GM12878 (cell line): ENCODE data around the gene COQ5. TPM values are rescaled to one million over a fixed set of nuclear protein-coding genes. Genes with fewer than 3 reads are reported as not detected.

Source experiments
- ATAC-seq: fragments of 200-7000 bp; cut with Tn5 transposase; 3 replicates; pipeline ENCODE4 v1.9.1; 2020; ENCODE audit warnings: mild to moderate bottlenecking, moderate library complexity
- BruUV-seq: library from RNA; stranded (reverse); fragments of 400-500 nt; replicated peaks from 2 replicates; lab custom pipeline; 2021; lab: Mats Ljungman, UMichigan
- CTCF ChIA-PET: fragments of 300-600 bp; sonication (Branson Sonifier 250); formaldehyde crosslinking; extraction: SDS; loops from one replicate; lab custom pipeline; 2021; ENCODE audit warnings: inconsistent platforms; lab: Yijun Ruan, JAX
- POLR2A ChIA-PET: fragments of 350-600 bp; formaldehyde crosslinking; extraction: SDS; loops from one replicate; lab custom pipeline; 2021; ENCODE audit warnings: inconsistent platforms; lab: Charles Lee
- RAD21 ChIA-PET: fragments of 300-600 bp; sonication (Branson Sonifier 250); formaldehyde crosslinking; loops from one replicate; lab custom pipeline; 2023; ENCODE audit warnings: antibody characterized with exemption; ENCODE audit not compliant: unreplicated experiment; lab: Charles Lee
- SMC1A ChIA-PET: fragments of 300-600 bp; sonication (Branson Sonifier 250); formaldehyde crosslinking; loops from one replicate; lab custom pipeline; 2023; ENCODE audit not compliant: unreplicated experiment, uncharacterized antibody; lab: Charles Lee
- DNase-seq: peaks from one replicate; pipeline ENCODE4 v3.0.0-alpha.2; 2011; ENCODE audit warnings: low read depth, low spot score
- FAIRE-seq: peaks from 3 replicates; lab custom pipeline; 2011; peaks lifted over from hg19 to GRCh38; lab: Jason Lieb, UNC
- H2AFZ ChIP-seq: 2 replicates; pipeline ENCODE4 v1.6.0; 2011; ENCODE audit warnings: low read depth, low read length, control low read depth; ENCODE audit not compliant: control insufficient read depth
- H3K27ac ChIP-seq: 2 replicates; pipeline ENCODE4 v1.5.1; 2011; ENCODE audit warnings: control low read depth; ENCODE audit not compliant: control insufficient read depth, insufficient read depth
- H3K27me3 ChIP-seq, 2 experiments: replicated peaks in 1 of 2; 2 replicates each; pipeline versions ENCODE4 v1.6.0 to v1.6.1; 2011; ENCODE audit warnings: low read length in 1 of 2; ENCODE audit not compliant: control insufficient read depth in 2 of 2, insufficient read depth in 2 of 2
- H3K36me3 ChIP-seq, 2 experiments: 2 replicates each; pipeline ENCODE4 v1.5.1; 2011; ENCODE audit warnings: low read length in 1 of 2; ENCODE audit not compliant: control insufficient read depth in 2 of 2, insufficient read depth in 2 of 2
- H3K4me1 ChIP-seq: 2 replicates; pipeline ENCODE4 v1.6.1; 2011; ENCODE audit warnings: mild to moderate bottlenecking, low read length, moderate library complexity, mixed read lengths; ENCODE audit not compliant: control insufficient read depth, insufficient read depth
- H3K4me2 ChIP-seq: 2 replicates; pipeline ENCODE4 v1.6.0; 2011; ENCODE audit warnings: control low read depth; ENCODE audit not compliant: control insufficient read depth, insufficient read depth
- H3K4me3 ChIP-seq: fragments of 200-600 bp; sonication (generic); 2 replicates; pipeline ENCODE4 v1.5.1; 2016
- H3K79me2 ChIP-seq: 2 replicates; pipeline ENCODE4 v1.6.0; 2011; ENCODE audit warnings: low read length; ENCODE audit not compliant: control insufficient read depth, insufficient read depth
- H3K9ac ChIP-seq: 2 replicates; pipeline ENCODE4 v1.8.0; 2011; ENCODE audit warnings: low read length, control low read depth, mixed read lengths; ENCODE audit not compliant: control insufficient read depth, insufficient read depth
- H3K9me3 ChIP-seq: replicated peaks from 3 replicates; pipeline ENCODE4 v1.5.1; 2011; ENCODE audit warnings: mild to moderate bottlenecking, low read length; ENCODE audit not compliant: control insufficient read depth, insufficient read depth
- H4K20me1 ChIP-seq: 2 replicates; pipeline ENCODE4 v1.6.0; 2011; ENCODE audit not compliant: control insufficient read depth, insufficient read depth
- CBFB ChIP-seq: IDR thresholded peaks from 2 replicates; pipeline ENCODE4 v1.6.1; 2016; ENCODE audit warnings: antibody characterized with exemption, low read depth
- CREB1 ChIP-seq: IDR thresholded peaks from 2 replicates; pipeline ENCODE4 v1.6.1; 2012; ENCODE audit warnings: low read depth, mild to moderate bottlenecking, inconsistent platforms
- CREM ChIP-seq: IDR thresholded peaks from 2 replicates; pipeline ENCODE4 v1.6.1; 2014; ENCODE audit warnings: antibody characterized with exemption, low read depth
- CTCF ChIP-seq, 3 experiments: IDR thresholded peaks in 2 of 3; conservative IDR thresholded peaks in 1 of 3; 2 replicates each; pipeline ENCODE4 v1.5.1; 2011; ENCODE audit warnings: low read depth in 3 of 3, low read length in 3 of 3, mild to moderate bottlenecking in 3 of 3, control low read depth in 2 of 3, moderate library complexity in 2 of 3, inconsistent platforms in 1 of 3, mixed read lengths in 1 of 3; ENCODE audit not compliant: control insufficient read depth in 2 of 3, insufficient read depth in 1 of 3; ENCODE audit errors: extremely low read depth in 1 of 3
- E4F1 ChIP-seq: fragments of 450-650 bp; IDR thresholded peaks from 2 replicates; pipeline ENCODE4 v1.6.1; 2018; ENCODE audit warnings: borderline replicate concordance, mild to moderate bottlenecking; ENCODE audit not compliant: partially characterized antibody
- EZH2 ChIP-seq: IDR thresholded peaks from 2 replicates; pipeline ENCODE4 v1.6.1; 2012; ENCODE audit warnings: low read depth, mild to moderate bottlenecking, control low read depth, inconsistent platforms, low read length, borderline replicate concordance; ENCODE audit not compliant: control insufficient read depth
- GATAD2B ChIP-seq: fragments of 450-650 bp; conservative IDR thresholded peaks from 2 replicates; pipeline ENCODE4 v1.6.1; 2017; ENCODE audit warnings: low read depth, mild to moderate bottlenecking, moderate library complexity
- HDGF ChIP-seq: fragments of 450-650 bp; IDR thresholded peaks from 2 replicates; pipeline ENCODE4 v1.6.1; 2016; ENCODE audit warnings: antibody characterized with exemption
- JUNB ChIP-seq: IDR thresholded peaks from 2 replicates; pipeline ENCODE4 v1.6.1; 2016; ENCODE audit warnings: antibody characterized with exemption, mild to moderate bottlenecking
- PAX8 ChIP-seq: fragments of 450-650 bp; IDR thresholded peaks from 2 replicates; pipeline ENCODE4 v1.6.1; 2017; ENCODE audit warnings: mild to moderate bottlenecking, moderate library complexity
- PKNOX1 ChIP-seq: fragments of 450-650 bp; IDR thresholded peaks from 2 replicates; pipeline ENCODE4 v1.6.1; 2016; ENCODE audit warnings: mild to moderate bottlenecking
- POLR2A ChIP-seq: IDR thresholded peaks from 2 replicates; pipeline ENCODE4 v1.6.1; 2011; ENCODE audit warnings: low read depth, mild to moderate bottlenecking, low read length
- SMAD5 ChIP-seq: IDR thresholded peaks from 2 replicates; pipeline ENCODE4 v1.6.1; 2016; ENCODE audit warnings: antibody characterized with exemption, low read depth
- SREBF2 ChIP-seq: IDR thresholded peaks from 2 replicates; pipeline ENCODE4 v1.6.1; 2012; ENCODE audit warnings: mild to moderate bottlenecking, low read length
- SUZ12 ChIP-seq: fragments of 200-600 bp; sonication (generic); IDR thresholded peaks from one replicate; pipeline ENCODE4 v1.6.1; 2018; ENCODE audit warnings: antibody characterized with exemption, mild to moderate bottlenecking; ENCODE audit not compliant: unreplicated experiment
- TCF7 ChIP-seq: IDR thresholded peaks from 2 replicates; pipeline ENCODE4 v1.6.1; 2014; ENCODE audit warnings: antibody characterized with exemption, borderline replicate concordance
- ZNF207 ChIP-seq: fragments of 450-650 bp; IDR thresholded peaks from 2 replicates; pipeline ENCODE4 v1.6.1; 2014; ENCODE audit warnings: antibody characterized with exemption, mild to moderate bottlenecking, borderline replicate concordance
- WGBS: methylation state at CpG from one replicate; pipeline ENCODE4 v1.1.6; 2016; ENCODE audit warnings: low lambda C conversion rate; ENCODE audit not compliant: insufficient replicate concordance, insufficient coverage; ENCODE audit errors: missing lambda C conversion rate; 5-methylcytosine and 5-hydroxymethylcytosine counted together
- in situ Hi-C: fragments of 300-500 bp; cut with MboI; formaldehyde crosslinking; loops from 9 replicates; pipeline ENCODE4 v1.14.3; 2018; ENCODE audit warnings: mixed read lengths
- intact Hi-C: fragments of 100-400 bp; cut with micrococcal nuclease; formaldehyde crosslinking; loops from one replicate; pipeline ENCODE4 v1.14.2; 2022; ENCODE audit not compliant: unreplicated experiment
- polyA plus RNA-seq, 11 experiments: library from polyadenylated mRNA; depleted of rRNA in 4 of 11; unstranded in 6 of 11; stranded (reverse) in 5 of 11; fragments of >200 nt; fragmentation: Nextera tagmentation in 4 of 11; fragmentation: Illumina TruSeq in 1 of 11; extraction: Ambion mirVana in 4 of 11; extraction: Trizol in 1 of 11; gene quantifications; 1 replicate in 1 of 11; 2 replicates in 10 of 11; pipeline versions ENCODE4 v1.2.1 to v1.2.3, GENCODE V29; 2011 to 2016; ENCODE audit warnings: inconsistent platforms in 2 of 11, missing spikeins in 2 of 11, low read depth in 1 of 11
- total RNA-seq, 4 experiments: library from RNA; depleted of rRNA in 3 of 4; stranded (reverse); fragments of >200 nt in 3 of 4; fragmentation: Illumina TruSeq in 1 of 4; extraction: Trizol in 1 of 4; gene quantifications; 2 replicates each; pipeline versions ENCODE4 v1.2.1 to v1.2.3, GENCODE V29; 2013 to 2021

Gene COQ5
- total and polyA plus RNA-seq, 10 of the 15 experiments (the other 5 are each of a cell fraction or from before 2014, with no cell fraction given): 24.8 to 69.3 (median 37.8) TPM

GRCh38 chr12:120534703-120535655 lies 6.0 kb upstream of the COQ5 start:
- Histone ChIP-seq H3K27me3 (no peaks in the 10 kb centered on the region), H2AFZ (peak overlapping the region; percentile 64), H3K9ac (peak overlapping the region; percentile 84), H3K4me3 (peak overlapping the region; percentile 70), H3K4me1 (peaks cover 25% of the 10 kb centered on the region), H3K36me3 (peaks cover 2 to 16% of the 10 kb centered on the region in 2 experiments; a peak in 3 of 4 replicates), H3K9me3 (no peaks in the 10 kb centered on the region), H3K27ac (peak overlapping the region; percentile 75), H3K4me2 (peak overlapping the region; percentile 78), H4K20me1 (peaks cover 5% of the 10 kb centered on the region; the same call in 1 of the 2 replicates), H3K79me2 (peaks cover 56% of the 10 kb centered on the region)
- in situ Hi-C loops: no loop called here
- no TSS peak for BruUV-seq
- ChIA-PET SMC1A (interaction anchor here (1.0 to 1.6 kb wide), 2 partner anchors 9 to 47 kb away, joined by 4 to 5 read pairs; partner anchors contain the start of gene POP5), CTCF (interaction anchor here (1.0 to 2.0 kb wide), 5 partner anchors 18 to 233 kb away, joined by 3 to 6 read pairs (median 4); partner anchors contain the start of gene SIRT4), RAD21 (interaction anchor here (2.4 kb wide), 1 partner anchor 47 kb away, joined by 10 read pairs; the partner anchor contains the start of gene POP5), POLR2A (interaction anchor here (0.5 to 2.3 kb wide), 9 partner anchors 10 to 470 kb away, joined by 3 to 11 read pairs (median 5); partner anchors contain the start of genes COX6A1, POP5 and SRSF9)
- ATAC-seq (peak; percentile 73), FAIRE-seq (no peak), DNase-seq (no peak)
- WGBS: 1% methylated on average over 52 of the region's 52 CpGs
- intact Hi-C loops: loop anchor here (1.0 kb wide), 1 partner anchor 67 kb away; no protein-coding TSS in a partner anchor
- TF ChIP-seq JUNB (no peak), CREB1 (no peak), SMAD5 (no peak), PKNOX1 (no peak), PAX8 (no peak), CREM (no peak), CTCF (IDR thresholded peaks at IDR 0.05 in 2 of 3, conservative IDR thresholded peaks at IDR 0.05 in 1 of 3; ENCODE audit: control insufficient read depth in 2 of 3, extremely low read depth in 1 of 3, insufficient read depth in 1 of 3, low read depth in 3 of 3, low read length in 3 of 3) (no peak), EZH2 (no peak), GATAD2B (no peak), ZNF207 (no peak), TCF7 (no peak), SUZ12 (no peak), SREBF2 (no peak), POLR2A (peak; percentile 16; the same call in 1 of the 2 replicates), E4F1 (no peak), HDGF (0 out of 2 replicates have a peak, but pooled peaks have one; percentile 30), CBFB (no peak)
